Retinal pigment epithelial cell (primary cell): ENCODE data around the gene AOPEP.

Experiments
- DNase-seq: peaks from one replicate; pipeline ENCODE4 v3.0.0-alpha.2; 2010; ENCODE audit warnings: low read depth
- H3K4me3 ChIP-seq: 2 replicates; pipeline ENCODE4 v1.5.1; 2011; ENCODE audit warnings: mild to moderate bottlenecking, low read length, control low read depth, moderate library complexity
- TF ChIP-seq, protein P1 (sequence below): conservative IDR thresholded peaks from 2 replicates; pipeline ENCODE4 v1.5.1; 2011; ENCODE audit warnings: low read depth, low read length, control low read depth, inconsistent platforms

Gene AOPEP

DNA sequence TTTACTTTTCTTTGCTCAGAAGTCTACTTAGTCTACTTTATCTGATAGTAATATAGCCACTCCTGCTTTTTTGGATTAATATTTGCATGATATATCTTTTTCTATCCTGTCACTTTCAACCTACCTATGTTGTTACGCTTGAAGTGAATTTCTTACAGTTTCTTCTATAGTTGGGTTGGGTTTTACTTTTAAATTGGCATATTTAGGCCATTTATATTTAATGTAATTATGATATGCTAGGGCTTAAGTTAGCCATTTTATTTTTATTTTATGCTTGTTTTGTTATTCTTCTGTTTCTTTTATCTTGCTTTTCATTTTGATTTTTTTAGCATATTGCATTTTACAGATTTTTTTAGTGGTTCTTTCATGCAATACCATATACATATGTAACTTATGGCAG is 164.7 kb downstream of the AOPEP start:
- no peak for DNase-seq
- TF ChIP-seq, protein P1, sequence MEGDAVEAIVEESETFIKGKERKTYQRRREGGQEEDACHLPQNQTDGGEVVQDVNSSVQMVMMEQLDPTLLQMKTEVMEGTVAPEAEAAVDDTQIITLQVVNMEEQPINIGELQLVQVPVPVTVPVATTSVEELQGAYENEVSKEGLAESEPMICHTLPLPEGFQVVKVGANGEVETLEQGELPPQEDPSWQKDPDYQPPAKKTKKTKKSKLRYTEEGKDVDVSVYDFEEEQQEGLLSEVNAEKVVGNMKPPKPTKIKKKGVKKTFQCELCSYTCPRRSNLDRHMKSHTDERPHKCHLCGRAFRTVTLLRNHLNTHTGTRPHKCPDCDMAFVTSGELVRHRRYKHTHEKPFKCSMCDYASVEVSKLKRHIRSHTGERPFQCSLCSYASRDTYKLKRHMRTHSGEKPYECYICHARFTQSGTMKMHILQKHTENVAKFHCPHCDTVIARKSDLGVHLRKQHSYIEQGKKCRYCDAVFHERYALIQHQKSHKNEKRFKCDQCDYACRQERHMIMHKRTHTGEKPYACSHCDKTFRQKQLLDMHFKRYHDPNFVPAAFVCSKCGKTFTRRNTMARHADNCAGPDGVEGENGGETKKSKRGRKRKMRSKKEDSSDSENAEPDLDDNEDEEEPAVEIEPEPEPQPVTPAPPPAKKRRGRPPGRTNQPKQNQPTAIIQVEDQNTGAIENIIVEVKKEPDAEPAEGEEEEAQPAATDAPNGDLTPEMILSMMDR, result no peak
- H3K4me3 ChIP-seq, result no peak overlapping the region

DNA sequence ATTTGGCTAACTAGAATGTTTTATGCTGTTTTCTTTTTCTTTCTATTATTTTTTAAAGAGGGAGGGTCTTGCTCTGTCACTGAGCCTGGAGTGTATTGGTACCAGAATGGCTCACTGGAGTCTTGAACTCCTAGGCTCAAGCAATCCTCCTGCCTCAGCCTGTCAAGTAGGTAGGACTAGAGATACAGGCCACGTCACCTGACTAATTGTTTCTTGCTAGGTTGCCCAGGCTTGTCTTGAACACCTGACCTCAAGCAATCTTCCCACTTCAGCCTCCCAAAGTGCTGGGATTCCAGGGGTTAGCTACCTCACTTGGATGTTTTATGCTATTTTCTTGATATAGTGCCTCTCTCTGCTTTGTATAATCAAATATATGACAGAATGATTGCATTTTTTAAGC is 166.2 kb downstream of the AOPEP start:
- no peak for DNase-seq
- TF ChIP-seq, protein P1, result no peak
- H3K4me3 ChIP-seq, result no peak overlapping the region

DNA sequence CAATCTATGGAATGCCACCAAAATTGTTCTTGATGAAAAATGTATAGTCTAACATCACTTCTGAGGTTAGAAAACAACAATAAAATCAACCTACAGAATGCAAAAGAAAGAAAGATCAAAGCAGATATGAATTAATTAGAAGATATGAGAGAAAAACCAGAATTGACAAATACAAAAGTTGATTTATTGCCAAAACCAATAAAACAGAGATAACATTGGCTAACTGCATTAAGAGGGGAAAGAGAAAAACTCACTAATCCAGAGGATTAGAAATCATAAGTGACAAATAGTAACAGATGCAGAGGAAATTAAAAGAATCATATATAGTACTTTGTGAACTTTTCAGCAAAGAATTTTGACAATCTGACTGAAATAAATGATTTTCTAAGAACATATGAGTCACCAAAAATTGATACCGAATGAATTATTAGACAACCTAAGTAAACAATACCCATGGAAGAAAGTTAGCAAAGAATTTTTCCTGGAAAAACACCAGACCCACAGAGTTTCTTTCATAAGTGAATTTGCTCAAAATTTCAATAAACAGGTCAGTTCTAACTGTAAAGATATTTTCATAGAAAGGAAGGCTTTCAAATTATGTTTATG is 167.7 kb downstream of the AOPEP start:
- TF ChIP-seq, protein P1, result no peak
- no peak overlapping the region for H3K4me3 ChIP-seq
- DNase-seq, result no peak

DNA sequence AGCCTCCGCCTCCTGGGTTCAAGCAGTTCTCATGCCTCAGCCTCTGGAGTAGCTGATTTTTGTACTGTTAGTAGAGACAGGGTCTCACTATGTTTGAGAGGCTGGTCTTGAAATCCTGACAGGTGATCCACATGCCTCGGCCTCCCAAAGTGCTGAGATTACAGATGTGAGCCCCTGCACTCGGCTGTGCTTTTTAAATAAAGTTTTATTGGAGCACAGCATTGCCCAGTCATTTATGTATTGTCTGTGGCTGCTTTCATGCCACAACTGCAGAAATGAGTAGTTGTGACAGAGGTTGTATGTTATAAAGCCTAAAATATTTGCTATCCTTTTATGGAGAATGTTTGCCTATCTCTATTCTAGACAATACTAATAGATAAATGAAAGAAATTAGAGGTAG is 169.2 kb downstream of the AOPEP start:
- TF ChIP-seq, protein P1, result no peak
- DNase-seq, result no peak
- H3K4me3 ChIP-seq, result no peak overlapping the region

DNA sequence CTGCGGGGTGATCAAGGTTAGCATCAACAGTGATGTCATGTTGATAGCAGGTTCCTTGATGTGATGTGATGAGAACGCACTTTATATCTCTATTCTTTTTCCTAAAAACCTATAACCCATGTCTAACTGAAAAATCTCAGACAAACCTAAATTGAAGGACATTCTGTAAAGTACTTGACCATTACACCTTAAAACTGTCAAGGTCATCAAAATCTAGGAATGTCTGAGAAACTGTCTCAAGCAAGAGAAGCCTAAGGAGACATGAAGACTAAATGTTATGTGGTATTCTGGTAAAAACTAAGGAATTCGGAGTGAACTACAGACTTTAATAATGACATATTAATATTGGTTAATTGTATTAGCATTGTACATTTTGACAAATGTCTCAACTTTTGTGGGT is 170.0 kb downstream of the AOPEP start:
- TF ChIP-seq, protein P1, result no peak
- no peak overlapping the region for H3K4me3 ChIP-seq
- no peak for DNase-seq

DNA sequence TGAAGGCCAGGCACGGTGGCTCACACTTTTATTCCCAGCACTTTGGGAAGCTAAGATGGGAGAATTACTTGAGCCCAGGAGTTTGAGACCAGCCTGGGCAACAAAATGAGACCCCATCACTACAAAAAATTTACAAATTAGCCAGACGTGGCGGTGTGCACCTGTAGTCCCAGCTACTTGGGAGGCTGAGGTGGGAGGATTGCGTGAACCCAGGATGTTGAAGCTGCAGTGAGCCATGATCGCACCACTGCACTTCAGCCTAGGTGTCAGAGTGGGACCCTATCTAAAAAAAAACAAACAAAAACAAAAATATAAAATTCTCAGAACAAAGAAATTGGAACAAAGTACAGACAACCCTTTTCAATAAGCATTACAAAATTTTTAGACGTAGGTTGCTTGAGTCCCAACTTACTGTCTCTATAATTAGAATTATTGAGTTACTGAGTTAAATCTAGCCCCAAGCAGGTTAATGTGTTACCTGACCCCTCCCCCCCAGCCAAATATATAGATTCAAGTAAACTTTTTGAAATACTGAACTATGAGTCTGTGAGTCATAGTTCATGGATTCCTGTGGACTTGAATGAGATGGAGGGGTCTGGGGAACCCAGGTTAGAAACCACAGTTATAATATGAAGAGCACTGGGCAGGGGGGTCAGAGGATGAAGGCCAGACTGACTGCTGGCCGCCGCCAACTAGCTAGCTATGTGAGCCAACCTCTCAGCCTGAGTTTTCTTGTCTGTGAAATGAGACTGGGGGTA is 173.1 kb downstream of the AOPEP start:
- TF ChIP-seq, protein P1, result no peak
- no peak for DNase-seq
- no peak overlapping the region for H3K4me3 ChIP-seq
